Smooth muscle cell of bladder (primary cell): Measurements from ENCODE around the gene NBPF26. TPM values are rescaled to one million over a fixed set of nuclear protein-coding genes. Genes with fewer than 3 reads are reported as not detected.

Source experiments
- total RNA-seq: library from RNA; depleted of rRNA; stranded (reverse); fragments of >200 nt; gene quantifications from 2 replicates; pipeline ENCODE4 v1.2.3, GENCODE V29; 2014

The NBPF26 gene
- 13.4 and 21.1 TPM in 2 replicates for total RNA-seq

GRCh38 chr1:120723715-120724402, at the start of gene NBPF26:
TSS of gene NBPF26 (plus strand) at chr1:120723945.

Other genes starting within 250 kb of the NBPF26 start
- gene PPIAL4A, start 165.8 kb downstream of the NBPF26 start, total RNA-seq = not detected in 2 replicates